ENCODE results near the gene GPR78. TPM values are rescaled to one million over a fixed set of nuclear protein-coding genes. Genes with fewer than 3 reads are reported as not detected.

Gene GPR78
- total RNA-seq, 1 donor from 2014 or later: 0.54 TPM

- Mint-ChIP-seq H3K4me1 (ENCODE audit: unreplicated experiment) (no peaks in the 10 kb centered on the region), H3K36me3 (ENCODE audit: unreplicated experiment) (no peaks in the 10 kb centered on the region), H3K9me3 (ENCODE audit: unreplicated experiment) (no peaks in the 10 kb centered on the region), H3K27ac (ENCODE audit: unreplicated experiment) (no peak overlapping the region), H3K4me3 (ENCODE audit: unreplicated experiment) (no peak overlapping the region), H3K27me3 (ENCODE audit: unreplicated experiment) (peaks cover 2% of the 10 kb centered on the region)
- no peak for DNase-seq (ENCODE audit: extremely low spot score, unreplicated experiment)
- no peak for TF ChIP-seq CTCF (IDR thresholded peaks at IDR 0.05)
These were observed 19.7 kb upstream of the GPR78 start for GRCh38 chr4:8560265-8561047.

- no peak for DNase-seq (ENCODE audit: extremely low spot score, unreplicated experiment)
- Mint-ChIP-seq H3K36me3 (ENCODE audit: unreplicated experiment) (no peaks in the 10 kb centered on the region), H3K27me3 (ENCODE audit: unreplicated experiment) (peaks cover 19% of the 10 kb centered on the region), H3K9me3 (ENCODE audit: unreplicated experiment) (no peaks in the 10 kb centered on the region), H3K27ac (ENCODE audit: unreplicated experiment) (no peak overlapping the region), H3K4me1 (ENCODE audit: unreplicated experiment) (peaks cover 6% of the 10 kb centered on the region), H3K4me3 (ENCODE audit: unreplicated experiment) (no peak overlapping the region)
- TF ChIP-seq CTCF (IDR thresholded peaks at IDR 0.05): no peak
These were observed 15.6 kb upstream of the GPR78 start for GRCh38 chr4:8564595-8564994.

GRCh38 chr4:8568068-8568668 is 12.0 kb upstream of the GPR78 start:
- no peaks in the 10 kb centered on the region for H3K9me3 Mint-ChIP-seq (ENCODE audit: unreplicated experiment)
- no peaks in the 10 kb centered on the region for H3K36me3 Mint-ChIP-seq (ENCODE audit: unreplicated experiment)
- H3K27ac Mint-ChIP-seq (ENCODE audit: unreplicated experiment): no peak overlapping the region
- DNase-seq (ENCODE audit: extremely low spot score, unreplicated experiment): no peak
- no peak overlapping the region for H3K4me3 Mint-ChIP-seq (ENCODE audit: unreplicated experiment)
- H3K27me3 Mint-ChIP-seq (ENCODE audit: unreplicated experiment): peaks cover 21% of the 10 kb centered on the region
- TF ChIP-seq CTCF (IDR thresholded peaks at IDR 0.05): no peak
- H3K4me1 Mint-ChIP-seq (ENCODE audit: unreplicated experiment): peaks cover 6% of the 10 kb centered on the region

GRCh38 chr4:8570201-8570600 is 10.0 kb upstream of the GPR78 start:
- H3K4me3 Mint-ChIP-seq (ENCODE audit: unreplicated experiment): no peak overlapping the region
- H3K27ac Mint-ChIP-seq (ENCODE audit: unreplicated experiment): no peak overlapping the region
- H3K36me3 Mint-ChIP-seq (ENCODE audit: unreplicated experiment): no peaks in the 10 kb centered on the region
- no peaks in the 10 kb centered on the region for H3K9me3 Mint-ChIP-seq (ENCODE audit: unreplicated experiment)
- H3K27me3 Mint-ChIP-seq (ENCODE audit: unreplicated experiment): peaks cover 20% of the 10 kb centered on the region
- no peak for TF ChIP-seq CTCF (IDR thresholded peaks at IDR 0.05)
- no peak for DNase-seq (ENCODE audit: extremely low spot score, unreplicated experiment)
- peaks cover 6% of the 10 kb centered on the region for H3K4me1 Mint-ChIP-seq (ENCODE audit: unreplicated experiment)

All from osteocyte (in vitro differentiated cells).